SK-N-SH (cell line): ENCODE measurements around the gene CNTROB. TPM values are rescaled to one million over a fixed set of nuclear protein-coding genes. Genes with fewer than 3 reads are reported as not detected.

Experiments used
- CTCF ChIA-PET: fragments of 300-600, 350-600 bp; formaldehyde crosslinking; extraction: SDS; loops from one replicate; lab custom pipeline; 2021; lab: Yijun Ruan, JAX
- POLR2A ChIA-PET: fragments of 350-600 bp; sonication (Branson Sonifier 250); formaldehyde crosslinking; extraction: SDS; loops from one replicate; lab custom pipeline; 2020; ENCODE audit warnings: antibody characterized with exemption, inconsistent platforms; lab: Yijun Ruan, JAX
- DNase-seq: peaks from one replicate; pipeline ENCODE4 v3.0.0; 2012
- H2AFZ ChIP-seq: fragments of 200-600 bp; sonication (generic); 2 replicates; pipeline ENCODE4 v1.8.1; 2016; ENCODE audit warnings: antibody characterized with exemption, mild to moderate bottlenecking, low read depth
- H3F3A ChIP-seq: fragments of 200-600 bp; sonication (generic); replicated peaks from 2 replicates; pipeline ENCODE3; 2016; ENCODE audit warnings: antibody characterized with exemption, mild to moderate bottlenecking; ENCODE audit not compliant: insufficient read depth
- H3K27ac ChIP-seq, 2 experiments: fragments of 200-500 bp in 1 of 2; fragments of 200-600 bp in 1 of 2; sonication (Bioruptor generic) in 1 of 2; sonication (generic), shearing (Covaris generic) in 1 of 2; 2 replicates each; pipeline versions ENCODE4 v1.5.1 to v1.6.1; 2014 to 2016; ENCODE audit warnings: low read depth in 2 of 2, inconsistent platforms in 1 of 2, low read length in 1 of 2, mild to moderate bottlenecking in 1 of 2, mixed read lengths in 1 of 2
- H3K27me3 ChIP-seq: fragments of 200-600 bp; sonication (generic), shearing (Covaris generic); 2 replicates; pipeline ENCODE4 v1.6.1; 2016; ENCODE audit warnings: mixed run types; ENCODE audit not compliant: insufficient read depth
- H3K36me3 ChIP-seq, 2 experiments: fragments of 200-500 bp in 1 of 2; fragments of 200-600 bp in 1 of 2; sonication (Bioruptor generic) in 1 of 2; sonication (generic) in 1 of 2; replicated peaks in 1 of 2; 2 replicates each; pipeline versions ENCODE3 to v1.5.1; 2014 to 2016; ENCODE audit warnings: low read length in 1 of 2, mild to moderate bottlenecking in 1 of 2; ENCODE audit not compliant: insufficient read depth in 2 of 2, control insufficient read depth in 1 of 2
- H3K4me1 ChIP-seq, 2 experiments: fragments of 200-500 bp in 1 of 2; fragments of 200-600 bp in 1 of 2; sonication (Bioruptor generic) in 1 of 2; sonication (generic), shearing (Covaris generic) in 1 of 2; 2 replicates each; pipeline versions ENCODE4 v1.5.1 to v1.6.1; 2014 to 2016; ENCODE audit warnings: low read depth in 1 of 2, low read length in 1 of 2, mixed run types in 1 of 2; ENCODE audit not compliant: insufficient read depth in 2 of 2, control insufficient read depth in 1 of 2
- H3K4me2 ChIP-seq: fragments of 200-600 bp; sonication (generic), shearing (Covaris generic); 2 replicates; pipeline ENCODE4 v1.6.1; 2017; ENCODE audit warnings: mixed run types
- H3K4me3 ChIP-seq, 2 experiments: fragments of 200-500 bp in 1 of 2; fragments of 200-600 bp in 1 of 2; sonication (Bioruptor generic) in 1 of 2; sonication (generic), shearing (Covaris generic) in 1 of 2; 2 replicates each; pipeline versions ENCODE4 v1.5.1 to v1.8.1; 2014 to 2016; ENCODE audit warnings: low read depth in 2 of 2, inconsistent platforms in 1 of 2, low read length in 1 of 2, mild to moderate bottlenecking in 1 of 2, mixed read lengths in 1 of 2, moderate library complexity in 1 of 2
- H3K79me2 ChIP-seq: fragments of 200-600 bp; sonication (generic); 2 replicates; pipeline ENCODE4 v1.8.1; 2017; ENCODE audit warnings: mild to moderate bottlenecking; ENCODE audit not compliant: insufficient read depth
- H3K9ac ChIP-seq: fragments of 200-600 bp; sonication (generic); 2 replicates; pipeline ENCODE4 v1.6.1; 2017; ENCODE audit warnings: mixed run types
- H3K9me2 ChIP-seq: fragments of 200-600 bp; sonication (generic); 2 replicates; pipeline ENCODE4 v1.6.1; 2017; ENCODE audit warnings: mixed run types
- H3K9me3 ChIP-seq: fragments of 200-600 bp; sonication (generic); 2 replicates; pipeline ENCODE4 v1.6.1; 2017; ENCODE audit warnings: mixed run types, mild to moderate bottlenecking, moderate library complexity
- H4K20me1 ChIP-seq: fragments of 200-600 bp; sonication (generic); 2 replicates; pipeline ENCODE4 v1.6.1; 2017; ENCODE audit warnings: mild to moderate bottlenecking, mixed run types; ENCODE audit not compliant: insufficient read depth
- ELF1 ChIP-seq: IDR thresholded peaks from 2 replicates; pipeline ENCODE4 v1.4.0; 2012
- EP300 ChIP-seq, 2 experiments: IDR thresholded peaks; 2 replicates each; pipeline versions ENCODE4 v1.4.0 to v1.6.1; 2012; ENCODE audit warnings: borderline replicate concordance in 1 of 2, low read depth in 1 of 2, low read length in 1 of 2
- EZH2phosphoT487 ChIP-seq: fragments of 200-600 bp; sonication (generic); IDR thresholded peaks from 2 replicates; pipeline ENCODE4 v1.6.1; 2017; ENCODE audit warnings: low read depth, mixed run types, mild to moderate bottlenecking, antibody characterized with exemption, moderate library complexity, borderline replicate concordance
- FOSL2 ChIP-seq: IDR thresholded peaks from 2 replicates; pipeline ENCODE4 v1.4.0; 2012; ENCODE audit warnings: low read depth, mild to moderate bottlenecking, moderate library complexity, borderline replicate concordance
- FOXM1 ChIP-seq: IDR thresholded peaks from 2 replicates; pipeline ENCODE4 v1.4.0; 2012; ENCODE audit warnings: low read depth, mild to moderate bottlenecking
- GABPA ChIP-seq: IDR thresholded peaks from 2 replicates; pipeline ENCODE4 v1.4.0; 2012; ENCODE audit warnings: low read depth, mild to moderate bottlenecking
- GATA2 ChIP-seq: sonication (generic); formaldehyde crosslinking; IDR thresholded peaks from 2 replicates; pipeline ENCODE4 v1.5.0; 2020; ENCODE audit warnings: mild to moderate bottlenecking, missing genetic modification reagents
- MXI1 ChIP-seq: IDR thresholded peaks from 2 replicates; pipeline ENCODE4 v1.6.1; 2012; ENCODE audit warnings: mild to moderate bottlenecking, low read depth, low read length, improper control_type of control experiment
- NFIC ChIP-seq: IDR thresholded peaks from 2 replicates; pipeline ENCODE4 v1.4.0; 2012; ENCODE audit warnings: borderline replicate concordance
- SMC3 ChIP-seq: IDR thresholded peaks from 2 replicates; pipeline ENCODE4 v1.6.1; 2012; ENCODE audit warnings: low read depth, low read length, improper control_type of control experiment
- TAF1 ChIP-seq: IDR thresholded peaks from 2 replicates; pipeline ENCODE4 v1.6.1; 2012; ENCODE audit warnings: low read depth, mild to moderate bottlenecking, low read length, moderate library complexity, borderline replicate concordance
- TCF12 ChIP-seq: IDR thresholded peaks from 2 replicates; pipeline ENCODE4 v1.4.0; 2012
- TEAD4 ChIP-seq: IDR thresholded peaks from 2 replicates; pipeline ENCODE4 v1.4.0; 2012; ENCODE audit warnings: mild to moderate bottlenecking, borderline replicate concordance; ENCODE audit not compliant: insufficient read depth
- YY1 ChIP-seq: IDR thresholded peaks from 2 replicates; pipeline ENCODE4 v1.4.0; 2012; ENCODE audit warnings: low read depth, mild to moderate bottlenecking
- WGBS: methylation state at CpG from one replicate; pipeline ENCODE4 v1.1.6; 2017; ENCODE audit warnings: low lambda C conversion rate; 5-methylcytosine and 5-hydroxymethylcytosine counted together
- polyA plus RNA-seq, 3 experiments: library from polyadenylated mRNA; depleted of rRNA; stranded (reverse); fragments of >200 nt; gene quantifications; 2 replicates each; pipeline ENCODE4 v1.2.3, GENCODE V29; 2012
- TF ChIP-seq, protein P1 (sequence below): fragments of 150-350 bp; IDR thresholded peaks from 2 replicates; pipeline ENCODE4 v1.6.1; 2016; ENCODE audit warnings: mild to moderate bottlenecking, low read depth, low read length
- TF ChIP-seq, protein P2 (sequence below): IDR thresholded peaks from 2 replicates; pipeline ENCODE4 v1.4.0; 2012; ENCODE audit warnings: low read depth
- TF ChIP-seq, protein P3 (sequence below): fragments of 150-350 bp; IDR thresholded peaks from 2 replicates; pipeline ENCODE4 v1.6.1; 2017; ENCODE audit warnings: antibody characterized with exemption, low read length, low read depth, borderline replicate concordance
- TF ChIP-seq, protein P4 (sequence below): IDR thresholded peaks from 2 replicates; pipeline ENCODE4 v1.6.1; 2012; ENCODE audit warnings: mild to moderate bottlenecking, low read depth, low read length, moderate library complexity
- TF ChIP-seq, protein P5 (sequence below): IDR thresholded peaks from 2 replicates; pipeline ENCODE4; 2012

CNTROB gene
- polyA plus RNA-seq, 1 of the 3 experiments (the other 2 are of a cell fraction) = 26.3 TPM

DNA sequence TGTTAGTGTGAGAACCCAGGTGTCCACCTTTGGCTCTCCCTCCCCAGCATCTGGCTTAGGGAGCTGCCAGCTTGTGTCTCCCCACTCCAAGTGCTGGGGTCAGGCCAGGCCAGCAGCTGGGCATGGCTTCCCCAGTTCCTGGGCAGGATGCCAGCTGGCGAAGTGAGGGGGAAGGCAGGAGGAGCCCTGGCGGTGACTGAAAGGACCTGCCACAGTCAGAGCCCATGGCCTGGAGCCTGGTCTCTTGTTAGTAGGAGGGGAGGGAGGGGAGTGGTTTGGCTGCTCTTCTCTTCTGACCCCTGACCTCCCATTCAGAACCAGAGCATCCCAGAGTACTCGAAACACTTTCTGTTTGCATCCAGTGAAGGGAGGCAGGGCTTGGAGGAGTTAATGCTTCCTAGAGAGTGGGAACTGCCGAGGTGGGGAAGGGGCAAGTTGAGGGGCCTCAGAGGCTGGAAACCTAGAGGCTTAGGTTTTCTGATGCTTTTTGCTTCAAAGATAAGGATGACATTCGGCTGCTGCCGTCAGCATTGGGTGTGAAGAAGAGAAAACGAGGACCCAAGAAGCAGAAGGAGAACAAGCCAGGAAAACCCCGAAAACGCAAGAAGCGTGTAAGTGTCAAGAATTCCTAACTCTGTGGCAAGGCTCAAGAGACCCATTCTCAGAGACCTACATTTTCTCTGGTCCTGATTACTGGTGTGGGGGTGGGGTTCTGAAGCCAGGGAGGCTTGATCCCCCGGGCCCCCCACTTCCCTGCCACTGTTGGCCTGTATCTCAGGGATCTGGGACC is 42.6 kb upstream of the CNTROB start (continued):
- TF ChIP-seq, protein P1, sequence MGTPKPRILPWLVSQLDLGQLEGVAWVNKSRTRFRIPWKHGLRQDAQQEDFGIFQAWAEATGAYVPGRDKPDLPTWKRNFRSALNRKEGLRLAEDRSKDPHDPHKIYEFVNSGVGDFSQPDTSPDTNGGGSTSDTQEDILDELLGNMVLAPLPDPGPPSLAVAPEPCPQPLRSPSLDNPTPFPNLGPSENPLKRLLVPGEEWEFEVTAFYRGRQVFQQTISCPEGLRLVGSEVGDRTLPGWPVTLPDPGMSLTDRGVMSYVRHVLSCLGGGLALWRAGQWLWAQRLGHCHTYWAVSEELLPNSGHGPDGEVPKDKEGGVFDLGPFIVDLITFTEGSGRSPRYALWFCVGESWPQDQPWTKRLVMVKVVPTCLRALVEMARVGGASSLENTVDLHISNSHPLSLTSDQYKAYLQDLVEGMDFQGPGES = no peak
- TF ChIP-seq GABPA = no peak
- TF ChIP-seq FOSL2 = no peak
- no peak for TF ChIP-seq GATA2
- no peak for TF ChIP-seq ELF1
- TF ChIP-seq EZH2phosphoT487 = no peak
- peak; percentile 91 for TF ChIP-seq TCF12
- TF ChIP-seq FOXM1 = no peak
- TF ChIP-seq, protein P2, sequence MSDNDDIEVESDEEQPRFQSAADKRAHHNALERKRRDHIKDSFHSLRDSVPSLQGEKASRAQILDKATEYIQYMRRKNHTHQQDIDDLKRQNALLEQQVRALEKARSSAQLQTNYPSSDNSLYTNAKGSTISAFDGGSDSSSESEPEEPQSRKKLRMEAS = peak; percentile 63
- TF ChIP-seq, protein P3, sequence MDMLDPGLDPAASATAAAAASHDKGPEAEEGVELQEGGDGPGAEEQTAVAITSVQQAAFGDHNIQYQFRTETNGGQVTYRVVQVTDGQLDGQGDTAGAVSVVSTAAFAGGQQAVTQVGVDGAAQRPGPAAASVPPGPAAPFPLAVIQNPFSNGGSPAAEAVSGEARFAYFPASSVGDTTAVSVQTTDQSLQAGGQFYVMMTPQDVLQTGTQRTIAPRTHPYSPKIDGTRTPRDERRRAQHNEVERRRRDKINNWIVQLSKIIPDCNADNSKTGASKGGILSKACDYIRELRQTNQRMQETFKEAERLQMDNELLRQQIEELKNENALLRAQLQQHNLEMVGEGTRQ = no peak
- TF ChIP-seq TEAD4 = no peak
- TF ChIP-seq, all 33 proteins: peak for 18

DNA sequence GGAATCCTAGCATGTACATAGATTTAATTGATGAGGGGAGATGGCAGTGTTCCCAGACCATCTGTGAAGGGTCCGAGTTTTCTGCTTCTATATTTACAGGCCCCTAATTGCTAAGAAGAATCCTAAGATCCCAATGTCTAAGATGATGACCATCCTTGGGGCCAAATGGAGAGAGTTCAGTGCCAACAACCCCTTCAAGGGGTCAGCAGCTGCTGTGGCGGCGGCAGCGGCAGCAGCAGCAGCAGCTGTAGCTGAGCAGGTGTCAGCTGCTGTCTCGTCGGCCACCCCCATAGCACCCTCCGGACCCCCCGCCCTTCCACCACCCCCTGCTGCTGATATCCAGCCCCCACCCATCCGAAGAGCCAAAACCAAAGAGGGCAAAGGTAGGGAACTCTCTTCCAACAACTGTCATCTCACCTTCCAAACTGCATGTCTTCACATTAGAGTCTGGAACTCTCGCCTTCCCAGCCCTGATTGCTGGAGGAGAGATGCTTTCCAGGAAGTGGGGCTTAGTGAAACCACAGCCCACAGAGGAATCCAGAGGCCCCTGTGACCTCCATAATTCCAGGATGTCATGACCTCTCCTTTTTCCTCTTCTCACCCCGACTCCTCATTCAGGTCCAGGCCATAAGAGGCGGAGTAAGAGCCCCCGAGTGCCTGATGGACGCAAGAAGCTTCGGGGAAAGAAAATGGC is 38.7 kb upstream of the CNTROB start:
- H3K9ac ChIP-seq = no peak overlapping the region
- H3K9me2 ChIP-seq = no peaks in the 10 kb centered on the region
- no peaks in the 10 kb centered on the region for H3K27me3 ChIP-seq
- H3K27ac ChIP-seq = no peak overlapping the region
- H3K79me2 ChIP-seq = peaks cover 22% of the 10 kb centered on the region
- peaks cover 3% of the 10 kb centered on the region; the same call in 1 of the 2 replicates for H4K20me1 ChIP-seq
- ChIA-PET POLR2A (no interaction called here), CTCF (interaction anchor here (1.0 to 3.5 kb wide), 2 partner anchors 28 to 31 kb away, joined by 3 to 13 read pairs; no protein-coding TSS in a partner anchor)
- H3K4me3 ChIP-seq = no peak overlapping the region
- H3K4me1 ChIP-seq = peaks cover 15 to 18% of the 10 kb centered on the region in 2 experiments
- DNase-seq = no peak
- H2AFZ ChIP-seq = no peak overlapping the region
- peaks cover 55 to 72% of the 10 kb centered on the region in 2 experiments for H3K36me3 ChIP-seq
- H3K9me3 ChIP-seq = no peaks in the 10 kb centered on the region
- peaks cover 5% of the 10 kb centered on the region for H3F3A ChIP-seq
- H3K4me2 ChIP-seq = no peak overlapping the region
- WGBS = 97% methylated on average over 12 of the region's 15 CpGs
- TF ChIP-seq SMC3 = no peak
- no peak for TF ChIP-seq TEAD4
- TF ChIP-seq, protein P2 = no peak
- no peak for TF ChIP-seq NFIC
- TF ChIP-seq, protein P1 = no peak
- TF ChIP-seq EP300 (IDR thresholded peaks at IDR 0.05; ENCODE audit: borderline replicate concordance in 1 of 2, low read depth in 1 of 2, low read length in 1 of 2) = no peak
- TF ChIP-seq, protein P4, sequence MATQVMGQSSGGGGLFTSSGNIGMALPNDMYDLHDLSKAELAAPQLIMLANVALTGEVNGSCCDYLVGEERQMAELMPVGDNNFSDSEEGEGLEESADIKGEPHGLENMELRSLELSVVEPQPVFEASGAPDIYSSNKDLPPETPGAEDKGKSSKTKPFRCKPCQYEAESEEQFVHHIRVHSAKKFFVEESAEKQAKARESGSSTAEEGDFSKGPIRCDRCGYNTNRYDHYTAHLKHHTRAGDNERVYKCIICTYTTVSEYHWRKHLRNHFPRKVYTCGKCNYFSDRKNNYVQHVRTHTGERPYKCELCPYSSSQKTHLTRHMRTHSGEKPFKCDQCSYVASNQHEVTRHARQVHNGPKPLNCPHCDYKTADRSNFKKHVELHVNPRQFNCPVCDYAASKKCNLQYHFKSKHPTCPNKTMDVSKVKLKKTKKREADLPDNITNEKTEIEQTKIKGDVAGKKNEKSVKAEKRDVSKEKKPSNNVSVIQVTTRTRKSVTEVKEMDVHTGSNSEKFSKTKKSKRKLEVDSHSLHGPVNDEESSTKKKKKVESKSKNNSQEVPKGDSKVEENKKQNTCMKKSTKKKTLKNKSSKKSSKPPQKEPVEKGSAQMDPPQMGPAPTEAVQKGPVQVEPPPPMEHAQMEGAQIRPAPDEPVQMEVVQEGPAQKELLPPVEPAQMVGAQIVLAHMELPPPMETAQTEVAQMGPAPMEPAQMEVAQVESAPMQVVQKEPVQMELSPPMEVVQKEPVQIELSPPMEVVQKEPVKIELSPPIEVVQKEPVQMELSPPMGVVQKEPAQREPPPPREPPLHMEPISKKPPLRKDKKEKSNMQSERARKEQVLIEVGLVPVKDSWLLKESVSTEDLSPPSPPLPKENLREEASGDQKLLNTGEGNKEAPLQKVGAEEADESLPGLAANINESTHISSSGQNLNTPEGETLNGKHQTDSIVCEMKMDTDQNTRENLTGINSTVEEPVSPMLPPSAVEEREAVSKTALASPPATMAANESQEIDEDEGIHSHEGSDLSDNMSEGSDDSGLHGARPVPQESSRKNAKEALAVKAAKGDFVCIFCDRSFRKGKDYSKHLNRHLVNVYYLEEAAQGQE = no peak
- TF ChIP-seq, protein P5, sequence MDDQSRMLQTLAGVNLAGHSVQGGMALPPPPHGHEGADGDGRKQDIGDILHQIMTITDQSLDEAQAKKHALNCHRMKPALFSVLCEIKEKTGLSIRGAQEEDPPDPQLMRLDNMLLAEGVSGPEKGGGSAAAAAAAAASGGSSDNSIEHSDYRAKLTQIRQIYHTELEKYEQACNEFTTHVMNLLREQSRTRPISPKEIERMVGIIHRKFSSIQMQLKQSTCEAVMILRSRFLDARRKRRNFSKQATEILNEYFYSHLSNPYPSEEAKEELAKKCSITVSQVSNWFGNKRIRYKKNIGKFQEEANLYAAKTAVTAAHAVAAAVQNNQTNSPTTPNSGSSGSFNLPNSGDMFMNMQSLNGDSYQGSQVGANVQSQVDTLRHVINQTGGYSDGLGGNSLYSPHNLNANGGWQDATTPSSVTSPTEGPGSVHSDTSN = no peak
- no peak for TF ChIP-seq TAF1
- TF ChIP-seq TCF12 = no peak
- TF ChIP-seq YY1 = no peak
- no peak for TF ChIP-seq FOSL2
- no peak for TF ChIP-seq ELF1
- no peak for TF ChIP-seq GABPA
- TF ChIP-seq MXI1 = no peak
